ENCODE measurements around the gene CABP7.

The CABP7 gene

DNA sequence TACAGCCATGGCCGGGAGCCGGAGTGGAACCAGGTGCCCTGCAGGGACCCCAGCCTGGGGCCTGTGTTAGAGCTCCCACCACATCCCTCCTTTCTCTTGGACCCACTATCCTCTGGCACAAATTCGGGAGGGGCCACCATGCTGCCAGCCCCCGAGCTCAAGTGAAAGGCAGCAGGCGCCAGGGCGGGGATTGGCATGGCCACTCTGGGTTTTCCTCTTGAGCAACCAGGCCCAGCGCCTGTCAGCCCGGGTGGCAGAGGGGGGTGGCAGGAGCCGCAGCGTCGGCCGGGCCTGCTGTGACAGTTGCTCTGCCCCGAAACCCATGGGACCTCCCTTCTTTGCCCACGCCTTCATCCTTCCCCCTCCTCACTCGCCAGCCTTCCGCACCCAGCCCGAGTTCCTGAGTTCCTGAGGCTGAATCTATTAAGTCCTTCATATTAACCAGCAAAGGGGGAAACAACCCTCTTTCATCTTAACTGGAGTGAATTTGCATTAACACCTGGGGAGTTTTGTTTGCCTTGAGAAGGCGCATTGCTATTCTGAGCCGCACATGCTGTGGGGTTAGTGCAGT is 16.8 kb upstream of the CABP7 start:
- no peak for DNase-seq

DNA sequence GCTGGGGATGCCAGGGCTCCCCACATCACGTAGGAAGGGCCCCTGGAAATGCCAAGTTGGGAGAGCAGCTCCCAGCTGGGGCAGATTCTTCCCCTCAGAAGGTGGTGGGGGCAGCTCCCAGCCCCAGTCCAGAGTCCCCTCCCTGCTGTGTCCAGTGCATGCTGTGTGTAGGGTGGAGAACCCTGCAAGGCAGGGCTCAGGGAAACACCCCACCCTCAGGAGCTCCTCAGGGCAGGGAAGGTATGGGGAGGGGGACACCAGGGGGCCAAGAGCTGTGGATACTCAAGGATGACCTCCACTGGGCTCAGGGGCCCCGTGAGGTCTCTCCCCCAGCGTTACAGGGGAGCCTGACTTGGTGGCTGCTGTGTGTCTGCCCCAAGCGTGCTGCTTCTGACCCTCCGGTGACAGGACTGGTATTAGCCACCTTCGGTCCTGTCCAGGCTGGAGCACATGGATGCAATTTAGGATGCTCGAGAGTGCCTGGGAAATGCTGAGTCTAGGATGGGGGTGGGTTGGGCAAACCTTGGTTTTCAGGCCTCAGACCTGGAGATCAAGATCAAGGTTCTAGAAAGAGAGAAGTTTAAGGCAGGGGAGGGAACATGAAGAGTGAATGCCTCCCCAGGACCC is 16.1 kb upstream of the CABP7 start:
- DNase-seq = no peak

- no peak for DNase-seq
Measured at GRCh38 chr22:29704528-29705285, 15.1 kb upstream of the CABP7 start.

DNA sequence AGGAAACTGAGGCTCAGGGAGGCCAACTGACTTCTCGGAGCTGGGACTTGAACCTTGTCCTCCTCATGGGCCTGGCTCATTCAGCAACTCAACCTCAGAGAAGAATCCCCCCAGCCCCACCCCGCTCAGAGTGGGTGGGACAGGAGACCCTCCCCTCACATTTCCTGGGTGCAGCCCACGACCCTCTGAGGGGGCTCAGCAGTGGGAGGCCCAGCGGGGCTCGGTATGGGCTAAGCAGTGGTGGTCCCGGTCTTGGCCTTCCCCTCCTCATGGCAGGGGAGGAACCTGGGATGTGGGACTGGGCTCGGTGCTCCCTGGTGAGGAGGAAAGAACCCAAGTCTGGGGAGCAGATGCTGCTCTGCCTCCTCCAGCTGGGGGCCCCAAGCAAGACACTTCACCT is 14.2 kb upstream of the CABP7 start:
- DNase-seq = no peak

- DNase-seq = no peak
Measured at GRCh38 chr22:29706486-29706885, 13.3 kb upstream of the CABP7 start.

DNA sequence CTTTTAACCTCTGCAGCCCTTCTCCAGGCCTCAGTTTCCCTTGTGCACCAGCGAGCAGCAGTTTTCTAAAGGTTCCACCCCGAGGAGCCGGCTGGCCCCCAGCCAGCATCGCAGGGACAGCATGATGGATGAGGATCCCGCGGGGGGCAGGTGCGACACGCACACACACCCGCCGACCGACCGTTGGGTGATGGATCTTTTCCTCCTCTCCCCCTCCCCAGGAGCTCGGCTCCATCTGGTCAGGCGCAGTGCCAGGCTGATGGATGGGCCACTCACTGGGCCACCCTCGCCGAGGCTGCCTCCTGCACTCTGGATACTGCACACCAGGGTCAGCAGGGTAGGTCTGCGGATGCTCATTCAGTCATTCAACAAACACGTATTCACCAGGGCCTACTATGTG is 12.8 kb upstream of the CABP7 start:
- no peak for DNase-seq

GRCh38 chr22:29707471-29707870 is 12.3 kb upstream of the CABP7 start:
- no peak for DNase-seq

GRCh38 chr22:29710193-29710592 is 9.6 kb upstream of the CABP7 start:
- DNase-seq = no peak

- DNase-seq = no peak
Measured at GRCh38 chr22:29710922-29711593, 8.7 kb upstream of the CABP7 start.

DNA sequence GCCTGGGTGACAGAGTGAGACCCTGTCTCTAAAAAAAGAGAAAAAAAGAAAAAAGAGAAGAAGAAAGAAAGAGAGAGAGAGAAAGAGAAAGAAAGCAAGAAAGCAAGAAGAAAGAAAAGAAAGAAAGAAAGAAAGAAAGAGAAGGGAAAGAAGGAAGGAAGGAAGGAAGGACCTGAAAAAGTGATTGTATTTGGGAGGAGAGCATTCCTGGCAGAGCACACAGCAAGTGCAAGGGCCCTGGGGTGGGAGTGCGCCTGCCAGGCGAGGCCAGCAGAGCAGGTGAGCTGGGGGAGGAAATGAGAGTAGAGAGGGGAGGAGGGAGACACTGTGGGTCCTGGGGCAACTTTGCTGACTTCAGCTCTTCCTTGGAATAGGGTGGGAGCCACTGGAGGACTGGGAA is 7.7 kb upstream of the CABP7 start:
- no peak for DNase-seq

GRCh38 chr22:29713156-29713727 is 6.6 kb upstream of the CABP7 start:
- no peak for DNase-seq

- DNase-seq = no peak
Measured at GRCh38 chr22:29715240-29715639, 4.6 kb upstream of the CABP7 start.

DNA sequence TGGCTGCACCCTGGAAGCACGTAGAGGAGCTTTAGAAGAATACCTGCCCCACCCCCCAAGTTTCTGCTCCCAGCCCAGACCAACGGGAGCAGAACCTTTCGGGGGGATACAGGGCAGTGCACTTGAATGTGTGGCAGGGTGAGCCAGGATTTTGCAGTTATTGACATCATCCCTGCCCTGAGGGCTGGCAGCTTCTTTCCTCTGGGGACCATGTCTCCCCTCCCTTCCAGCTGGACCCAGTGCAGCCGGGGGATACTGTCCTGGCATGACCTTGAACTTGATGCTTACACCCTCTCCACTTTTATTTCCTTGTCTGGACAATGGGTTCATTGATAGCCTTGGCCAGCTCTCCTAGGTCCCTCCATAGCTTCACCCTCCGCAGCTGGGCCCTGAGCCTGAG is 4.1 kb upstream of the CABP7 start:
- DNase-seq = no peak

DNA sequence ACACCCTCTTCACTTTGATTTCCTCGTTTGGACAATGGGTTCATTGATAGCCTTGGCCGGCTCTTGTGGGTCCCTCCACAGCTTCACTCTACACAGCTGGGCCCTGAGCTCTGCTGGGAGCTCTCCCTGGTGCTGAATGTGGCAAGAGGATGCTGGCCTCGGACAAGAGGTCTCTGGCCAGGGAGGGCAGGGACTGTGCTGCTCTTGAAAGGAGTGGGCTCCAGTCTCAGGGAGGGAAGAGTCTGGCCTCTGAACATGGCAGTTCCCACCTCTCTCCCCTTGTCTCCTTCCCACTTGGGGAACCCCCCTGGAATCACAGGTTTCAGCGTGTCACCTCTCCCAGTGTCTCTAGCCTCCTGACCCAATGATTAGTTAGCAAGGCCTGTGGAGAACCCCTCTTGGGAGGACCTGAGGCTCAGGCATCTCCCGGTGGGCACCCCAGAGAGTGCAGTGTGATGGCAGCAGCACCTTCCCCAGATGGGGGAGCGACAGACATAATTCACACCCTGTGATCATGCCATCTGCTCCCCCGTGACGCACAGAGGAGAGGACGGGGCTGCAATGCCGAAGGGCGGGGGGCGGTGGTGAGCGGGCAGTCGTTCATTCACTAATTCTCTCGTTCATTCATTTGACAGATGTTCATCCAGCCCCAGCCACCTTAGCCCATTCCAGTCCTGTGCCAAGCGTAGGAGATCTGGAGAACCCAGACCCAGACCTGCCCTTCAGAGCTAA is 2.8 kb upstream of the CABP7 start:
- DNase-seq = peak; percentile 57

DNA sequence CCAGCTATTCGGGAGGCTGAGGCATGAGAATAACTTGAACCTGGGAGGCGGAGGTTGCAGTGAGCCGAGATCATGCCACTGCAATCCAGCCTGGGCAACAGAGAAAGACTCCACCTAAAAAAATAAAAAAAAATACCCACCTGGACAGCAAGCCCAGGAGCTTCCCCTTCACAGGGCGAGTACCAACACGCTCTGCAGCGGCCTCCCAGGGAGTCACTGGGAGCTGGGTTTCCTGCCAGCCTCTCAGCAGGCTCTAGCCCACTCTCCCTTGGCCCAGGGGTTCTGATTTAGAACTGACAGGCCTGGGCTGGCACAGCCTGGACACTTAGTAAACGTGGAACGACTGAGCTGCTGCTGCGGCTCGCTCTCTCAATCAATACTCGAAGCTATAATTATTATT is 2.0 kb upstream of the CABP7 start:
- DNase-seq = no peak

DNA sequence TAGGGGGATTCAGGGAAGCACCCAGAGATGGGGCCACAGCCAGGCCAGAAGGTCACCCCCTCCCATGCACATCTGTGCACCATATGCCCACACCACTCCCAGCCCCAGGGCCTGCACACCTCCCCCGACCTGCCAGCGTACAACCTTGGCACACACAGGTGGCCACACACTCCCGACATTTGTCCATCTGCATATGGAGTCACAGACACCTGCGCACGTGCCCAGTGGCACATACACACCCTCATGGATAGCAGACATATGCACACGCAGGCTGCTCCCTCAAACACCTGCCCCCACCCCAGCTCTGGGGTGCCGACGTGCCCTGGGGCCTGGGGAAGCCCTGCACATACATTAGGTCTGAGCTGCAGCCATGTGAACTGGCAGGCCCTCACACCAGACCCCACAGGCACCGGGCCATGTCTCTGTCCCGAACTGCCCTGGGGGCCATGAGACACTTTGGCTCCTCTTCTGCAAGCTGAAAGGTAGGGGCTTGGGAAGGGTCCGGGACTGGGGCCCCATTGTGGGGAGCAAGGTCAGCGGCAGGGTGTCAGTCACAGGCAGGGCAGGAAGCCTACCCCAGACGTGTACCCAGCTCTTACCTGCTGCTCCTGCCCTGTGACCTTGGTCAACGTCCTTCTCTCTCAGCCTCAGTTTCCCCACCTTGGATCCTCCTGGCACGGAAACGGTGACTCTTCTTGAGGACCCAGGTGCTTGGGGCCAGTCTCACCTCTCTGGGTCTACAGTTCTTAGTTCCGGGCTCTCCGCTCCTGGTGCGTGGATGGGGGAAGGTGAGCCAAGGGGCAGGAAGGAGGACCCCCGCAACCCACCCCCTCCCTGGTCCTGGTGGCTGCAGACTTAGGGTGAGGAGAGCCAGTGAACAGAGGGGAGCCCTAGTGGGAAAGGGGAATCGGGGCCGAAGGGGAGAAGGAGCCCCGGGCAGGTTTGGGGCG is 579 bp upstream of the CABP7 start:
- DNase-seq = no peak

DNA sequence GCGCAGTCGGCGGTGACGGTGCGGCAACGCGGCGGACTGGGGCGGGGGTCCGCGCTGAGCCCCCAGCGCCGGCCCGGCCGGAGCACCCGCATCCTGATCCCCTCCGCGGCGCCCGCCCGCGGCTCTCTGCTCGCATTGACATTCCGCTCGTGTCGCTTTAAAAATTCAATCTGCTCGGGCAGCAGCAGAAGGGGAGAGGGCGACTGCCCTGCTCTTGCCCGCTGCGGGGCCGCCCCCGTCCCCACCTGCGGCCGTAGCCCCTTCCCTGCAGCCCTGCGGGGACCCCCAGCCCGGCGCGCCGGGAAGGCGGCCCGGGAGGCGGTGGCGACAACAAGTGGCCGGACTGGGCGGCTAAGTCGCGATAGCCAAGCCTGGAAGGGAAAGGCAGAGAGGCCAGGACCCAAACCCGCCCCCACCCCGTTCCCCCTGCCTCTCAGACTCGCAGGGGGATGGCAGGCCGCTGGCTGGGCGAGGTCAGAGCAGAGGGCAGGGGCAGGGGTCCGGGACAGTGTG is 1.1 kb downstream of the CABP7 start:
- DNase-seq = no peak

DNA sequence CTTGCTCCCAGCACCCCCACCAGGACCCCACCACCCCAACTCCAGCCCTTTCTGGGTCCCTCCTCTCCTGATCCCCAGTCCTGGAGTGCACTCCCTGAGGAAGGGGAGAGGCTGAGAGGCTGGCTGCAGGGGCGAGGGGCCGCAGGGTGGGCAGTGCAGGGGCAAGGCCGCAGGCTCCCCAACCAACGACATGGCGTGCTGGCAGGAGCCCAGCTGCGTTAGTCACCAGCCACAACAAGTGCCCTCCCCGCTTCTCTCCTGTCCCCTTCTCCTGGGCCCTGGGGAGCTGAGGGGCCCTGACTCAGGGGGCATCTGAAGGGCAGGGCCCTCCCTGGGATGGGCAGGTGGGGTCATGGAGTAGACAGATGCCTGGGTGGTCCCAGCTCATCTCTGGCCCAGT is 2.3 kb downstream of the CABP7 start:
- no peak for DNase-seq

- DNase-seq = no peak
Measured at GRCh38 chr22:29722587-29722986, 2.8 kb downstream of the CABP7 start.

DNA sequence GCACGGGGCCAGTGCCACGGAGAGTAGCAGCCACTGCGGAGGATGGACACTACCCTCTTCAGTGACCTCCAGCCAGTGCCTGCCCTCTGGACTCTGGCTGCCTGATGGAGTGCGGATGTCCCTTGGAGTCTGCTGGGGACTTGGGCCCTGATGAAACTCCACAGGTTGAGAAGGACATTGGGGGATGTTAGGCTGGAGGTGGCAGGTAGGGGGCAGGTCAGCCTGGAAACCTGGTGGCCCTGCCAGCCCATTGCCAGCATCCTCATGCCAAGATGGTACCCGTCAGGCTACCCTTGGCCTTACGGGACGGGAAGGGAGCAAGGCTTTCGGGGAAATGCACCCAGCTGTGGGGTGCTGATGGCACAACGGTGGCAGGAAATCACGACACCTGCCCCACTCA is 4.0 kb downstream of the CABP7 start:
- no peak for DNase-seq

DNA sequence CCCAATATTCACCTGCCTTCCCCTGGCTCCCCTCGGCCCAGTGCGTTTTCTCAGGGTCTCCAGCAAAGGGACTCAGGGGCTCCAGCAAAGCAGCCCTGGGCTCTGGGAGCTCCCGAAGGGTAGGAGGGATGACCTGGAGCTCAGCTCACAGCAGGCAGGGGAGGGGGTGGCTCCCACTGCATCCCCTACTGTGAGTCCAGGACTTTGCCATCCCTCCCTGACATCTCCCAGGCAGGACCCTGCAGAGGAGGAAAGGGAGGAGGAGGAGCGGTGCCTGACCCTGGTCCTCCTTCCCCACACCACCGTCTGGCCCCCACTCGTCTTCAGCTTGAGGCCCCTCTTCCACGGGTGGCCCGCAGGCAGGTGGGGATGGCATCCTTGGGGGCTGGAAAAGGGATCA is 5.0 kb downstream of the CABP7 start:
- DNase-seq = no peak

- no peak for DNase-seq
Measured at GRCh38 chr22:29726106-29726505, 6.3 kb downstream of the CABP7 start.

Measured in stimulated activated CD8-positive, alpha-beta memory T cell treated with anti-CD3 and anti-CD28 coated beads, Interleukin-4, amount 100 ng/mL, for 48 hours (primary cell).